NCI-H1694 treated with DMSO at 0.1 percent for 48 hours (cell line): ENCODE measurements around the gene USP54.

ENCODE experiments used
- DNase-seq: peaks from one replicate; lab custom pipeline; 2025; lab: John Stamatoyannopoulos, UW

USP54 gene

DNA sequence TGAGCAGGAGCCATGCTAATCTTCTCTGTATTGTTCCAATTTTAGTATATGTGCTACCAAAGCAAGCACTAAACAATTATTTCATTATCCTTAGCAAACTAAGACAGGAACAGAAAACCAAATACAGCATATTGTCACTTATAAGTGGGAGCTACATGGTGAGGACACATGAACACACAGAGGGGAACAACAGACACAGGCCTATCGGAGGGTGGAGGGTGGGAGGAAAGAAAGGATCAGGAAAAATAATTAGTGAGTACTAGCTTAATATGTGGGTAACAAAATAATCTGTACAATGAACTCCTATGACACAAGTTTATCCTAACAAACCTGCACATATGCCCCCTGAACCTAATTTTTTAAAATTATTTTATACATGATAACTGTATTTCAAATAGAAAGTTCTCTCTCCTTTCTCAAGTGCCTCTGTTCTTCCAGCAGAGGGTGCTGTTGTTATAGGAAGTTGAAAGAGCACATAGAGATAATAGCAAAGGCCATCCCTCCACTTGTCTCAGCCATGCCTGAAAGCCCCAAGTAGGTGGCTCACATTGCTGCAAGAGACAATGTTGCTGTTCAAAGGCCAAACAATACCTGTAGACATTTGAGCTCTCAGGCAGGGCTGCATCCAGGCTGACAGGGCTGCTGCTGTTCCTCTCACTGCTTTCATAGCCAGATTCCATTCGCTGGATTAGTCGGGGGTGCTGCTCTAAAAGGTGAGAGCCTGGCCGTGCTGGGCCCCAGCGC lies 61.9 kb downstream of the USP54 start:
- peak; percentile 63 for DNase-seq

GRCh38 chr10:73522263-73522662 lies 68.9 kb downstream of the USP54 start:
- no peak for DNase-seq

GRCh38 chr10:73519336-73519735 lies 71.8 kb downstream of the USP54 start:
- no peak for DNase-seq

DNA sequence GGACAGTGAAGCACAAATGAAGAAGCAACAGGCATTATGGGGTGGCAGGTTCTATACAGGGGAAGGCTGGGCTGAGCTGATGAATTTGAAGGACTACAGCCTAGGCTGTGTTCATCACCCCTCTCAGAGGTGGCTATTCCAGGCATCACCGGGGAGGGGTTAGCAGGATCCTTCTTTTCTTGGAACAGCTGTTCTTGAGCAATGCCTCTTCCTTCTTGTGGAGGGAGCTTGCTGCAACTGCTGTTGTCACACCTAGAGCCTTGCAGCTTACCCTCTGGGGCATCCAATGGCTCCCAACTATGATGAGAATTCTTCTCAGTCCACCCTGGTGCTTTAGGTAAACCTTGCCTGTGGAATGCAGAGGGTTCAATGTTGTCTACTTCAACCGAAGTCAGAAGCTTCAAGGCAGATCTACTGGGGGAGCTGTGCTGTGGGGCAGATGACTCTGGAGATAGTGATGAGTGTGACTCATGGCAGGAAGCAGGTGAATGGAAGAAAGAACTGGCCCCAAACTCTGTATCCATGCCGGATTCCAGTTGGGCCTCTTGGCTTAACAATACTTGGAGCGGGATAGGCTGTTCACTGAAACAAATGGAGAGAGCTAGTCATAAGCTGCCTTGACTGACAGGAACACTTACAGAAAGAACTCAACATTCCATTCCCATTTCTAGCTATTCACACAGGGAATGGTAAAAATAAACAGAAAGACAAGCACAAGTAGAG lies 73.8 kb downstream of the USP54 start:
- no peak for DNase-seq

DNA sequence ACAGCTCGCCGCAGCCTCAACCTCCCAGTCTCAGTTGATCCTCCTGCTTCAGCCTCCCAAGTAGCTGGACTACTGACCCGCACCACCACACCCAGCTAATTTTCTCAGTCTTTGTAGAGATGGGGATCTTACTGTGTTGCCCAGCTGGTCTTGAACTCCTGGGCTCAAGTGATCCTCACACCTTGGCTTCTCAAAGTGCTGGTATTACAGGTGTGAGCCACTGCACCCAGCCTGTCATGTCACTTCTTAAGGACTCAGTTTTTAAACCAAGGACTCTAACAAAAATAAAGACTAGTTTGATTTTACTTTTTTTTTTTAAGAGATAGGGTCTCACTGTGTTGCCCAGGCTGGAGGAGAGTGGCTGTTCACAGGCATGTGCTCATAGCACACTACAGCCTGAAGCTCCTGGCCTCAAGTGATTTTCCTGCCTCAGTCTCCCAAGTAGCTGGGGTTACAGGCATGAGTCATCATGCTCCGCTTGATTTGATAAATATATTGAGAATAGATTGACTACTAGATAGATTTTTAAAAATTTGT lies 78.9 kb downstream of the USP54 start:
- no peak for DNase-seq

DNA sequence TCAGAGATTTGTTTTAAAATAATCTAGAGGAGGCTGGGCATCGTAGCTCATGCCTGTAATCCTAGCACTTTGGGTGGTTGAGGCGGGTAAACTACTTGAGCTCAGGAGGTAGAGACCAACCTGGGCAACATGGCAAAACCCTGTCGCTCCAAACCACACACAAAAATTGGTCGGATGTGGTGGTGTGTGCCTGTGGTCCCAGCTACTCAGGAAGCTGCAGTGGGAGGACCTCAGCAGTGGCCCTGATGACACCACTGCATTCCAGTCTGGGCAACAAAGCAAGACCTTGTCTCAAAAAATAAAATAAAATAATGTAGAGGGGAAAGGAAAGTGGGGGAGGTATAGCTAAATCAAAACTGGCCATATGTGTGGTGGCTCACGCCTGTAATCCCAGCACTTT lies 81.4 kb downstream of the USP54 start:
- no peak for DNase-seq

GRCh38 chr10:73506491-73506890 lies 84.7 kb downstream of the USP54 start:
- no peak for DNase-seq

GRCh38 chr10:73506074-73506473 lies 85.1 kb downstream of the USP54 start:
- no peak for DNase-seq

GRCh38 chr10:73503037-73503436 lies 88.1 kb downstream of the USP54 start:
- no peak for DNase-seq

DNA sequence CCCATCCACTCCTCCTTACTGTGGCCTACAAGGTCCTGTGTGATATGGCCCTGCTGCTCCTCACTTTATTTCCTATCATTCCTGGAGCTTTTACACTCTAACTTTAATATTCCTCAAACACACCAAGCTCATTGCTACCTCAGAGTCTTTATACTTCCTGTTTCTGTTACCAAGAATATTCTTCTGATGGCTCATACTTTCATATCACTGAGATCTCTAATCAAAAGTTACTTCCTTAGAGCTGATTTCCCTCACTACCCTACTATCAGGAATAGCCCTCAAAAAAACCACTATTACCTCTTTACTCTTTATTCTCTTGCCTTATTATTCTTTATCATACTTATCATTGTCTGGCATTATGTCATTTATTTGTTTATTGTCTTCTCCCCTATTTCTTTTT lies 89.5 kb downstream of the USP54 start:
- no peak for DNase-seq

- no peak for DNase-seq
These were observed 93.5 kb downstream of the USP54 start for GRCh38 chr10:73497623-73498022.

DNA sequence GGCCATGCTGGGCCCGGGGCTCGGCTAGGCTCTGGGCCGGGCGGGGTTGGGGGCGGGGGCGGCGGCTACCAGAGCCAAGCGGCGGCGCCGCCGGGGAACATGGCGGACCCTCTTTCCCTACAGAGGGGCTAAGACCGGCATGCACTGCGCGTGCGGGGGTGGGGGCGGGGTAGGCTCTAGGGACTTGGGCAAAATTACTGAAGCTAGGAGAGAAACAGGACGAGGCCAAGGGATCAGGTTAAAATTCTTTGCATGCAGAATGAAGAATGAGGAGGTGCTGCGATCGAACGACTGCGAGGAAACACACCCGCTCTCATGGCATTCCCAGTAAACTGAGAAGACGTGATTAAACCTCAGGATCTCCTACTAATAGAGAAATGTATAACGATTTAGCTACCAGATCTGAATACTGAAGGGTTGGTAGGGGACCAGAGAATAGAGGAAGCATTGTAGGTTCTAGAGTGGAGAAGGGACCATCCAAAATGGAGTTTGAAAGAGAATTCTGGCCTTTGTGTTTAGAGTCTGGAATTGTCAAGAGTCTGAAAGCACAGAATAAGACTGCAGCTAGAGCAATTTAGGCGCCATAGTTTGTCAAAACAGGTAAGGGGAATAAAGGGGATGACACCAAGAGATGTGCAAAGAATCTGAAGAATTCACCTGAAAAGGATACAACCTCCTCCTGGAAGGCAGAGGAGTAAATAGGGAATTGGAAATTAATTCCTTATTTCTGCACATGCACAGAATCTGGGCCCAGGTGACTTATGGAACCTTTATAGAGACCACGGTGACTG lies 95.1 kb downstream of the USP54 start, which contains the start of gene PPP3CB:
PPP3CB (minus strand) TSS at position 141 of the 791 bp plus-strand sequence; CDS start at position 6, 135 bp downstream.
- DNase-seq: peak; percentile 87

DNA sequence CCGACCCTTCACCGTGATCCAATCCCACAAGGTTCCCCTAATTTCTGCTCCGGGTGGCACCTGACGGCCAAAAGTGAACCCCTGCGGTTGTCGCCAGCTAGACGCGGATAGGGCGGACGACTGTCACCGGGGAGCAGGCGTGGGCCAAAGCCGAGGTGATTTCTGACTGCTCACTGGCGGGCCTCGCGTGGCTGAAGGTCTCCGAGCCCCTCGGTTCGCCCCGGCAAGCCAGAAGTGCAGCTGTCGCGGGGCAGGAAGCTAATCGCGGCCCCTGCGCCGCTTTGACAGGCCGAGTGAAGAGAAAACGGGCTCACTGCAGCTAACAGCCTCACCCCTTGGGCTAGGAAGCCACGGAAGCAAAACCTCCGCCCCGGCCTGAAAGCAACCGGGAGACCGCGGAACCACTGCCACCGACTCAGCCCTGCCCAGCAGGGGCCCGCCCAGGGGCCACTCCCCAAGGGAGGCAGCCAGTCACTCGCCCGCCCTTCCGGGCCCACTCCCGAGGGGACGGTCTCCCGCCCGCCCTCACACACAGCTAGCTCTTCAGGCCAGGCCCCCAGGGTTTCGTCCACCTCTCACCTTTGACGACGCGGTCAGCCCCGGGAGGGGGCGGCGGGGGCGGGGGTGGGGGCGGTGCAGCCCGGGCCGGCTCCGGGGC lies 95.8 kb downstream of the USP54 start:
- DNase-seq: peak; percentile 60

DNA sequence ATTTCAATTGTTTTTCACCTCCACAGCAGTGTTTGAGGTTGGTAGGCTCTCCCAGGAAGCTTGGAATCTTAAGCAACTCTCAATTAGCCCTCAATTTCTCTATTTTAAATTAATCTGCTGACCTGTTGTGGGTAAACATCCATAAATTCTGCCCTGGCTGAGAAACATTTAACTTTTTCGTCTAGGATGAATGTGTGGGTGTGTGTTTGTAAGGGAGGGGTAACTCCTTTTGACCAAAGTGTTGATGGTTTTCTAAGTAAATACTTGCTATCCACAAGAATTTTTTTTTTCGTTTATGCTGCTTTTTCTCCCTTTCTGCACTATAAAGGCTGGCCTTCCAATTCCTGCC lies 96.3 kb downstream of the USP54 start:
- DNase-seq: no peak

GRCh38 chr10:73494213-73494612 lies 96.9 kb downstream of the USP54 start:
- no peak for DNase-seq

DNA sequence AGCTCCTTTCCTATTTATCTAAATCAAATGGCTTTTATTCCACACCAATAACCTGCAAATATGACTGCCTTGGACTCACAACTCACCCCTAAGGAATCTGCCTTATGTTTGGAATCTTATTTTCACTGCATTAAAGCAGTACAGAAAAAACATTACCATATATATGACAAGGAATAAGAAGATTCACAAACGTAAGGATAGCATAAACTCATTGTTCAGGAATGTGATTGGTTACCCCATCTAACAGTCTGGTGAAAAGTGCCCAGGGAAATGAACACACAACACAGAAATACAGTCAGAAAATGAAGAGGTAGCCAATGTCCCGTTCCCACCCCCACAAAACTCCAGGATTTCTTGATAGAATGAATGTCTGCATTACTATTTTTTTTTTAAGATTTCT lies 97.4 kb downstream of the USP54 start:
- no peak for DNase-seq

DNA sequence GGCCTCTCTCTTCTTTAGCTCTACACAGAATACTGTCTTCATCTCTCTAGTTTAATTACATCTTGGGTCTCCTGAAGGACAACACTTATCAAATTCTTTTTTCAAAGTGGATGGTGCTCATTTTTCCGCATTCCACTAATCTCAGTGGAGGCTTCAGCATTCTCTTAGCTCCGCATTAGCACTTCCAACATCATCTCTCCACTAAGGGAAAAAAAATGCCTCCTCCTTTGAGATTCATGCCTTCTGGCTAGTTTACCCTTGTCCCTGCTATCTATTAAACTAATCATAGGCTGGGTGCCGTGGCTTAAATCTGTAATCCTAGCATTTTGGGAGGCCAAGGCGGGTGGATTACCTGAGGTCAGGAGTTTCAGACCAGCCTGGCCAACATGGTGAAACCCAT lies 104.5 kb downstream of the USP54 start:
- no peak for DNase-seq

- DNase-seq: no peak
These were observed 105.8 kb downstream of the USP54 start for GRCh38 chr10:73485320-73485719.

- DNase-seq: no peak
These were observed 111.0 kb downstream of the USP54 start for GRCh38 chr10:73480158-73480557.

GRCh38 chr10:73478636-73479035 lies 112.5 kb downstream of the USP54 start:
- DNase-seq: no peak

DNA sequence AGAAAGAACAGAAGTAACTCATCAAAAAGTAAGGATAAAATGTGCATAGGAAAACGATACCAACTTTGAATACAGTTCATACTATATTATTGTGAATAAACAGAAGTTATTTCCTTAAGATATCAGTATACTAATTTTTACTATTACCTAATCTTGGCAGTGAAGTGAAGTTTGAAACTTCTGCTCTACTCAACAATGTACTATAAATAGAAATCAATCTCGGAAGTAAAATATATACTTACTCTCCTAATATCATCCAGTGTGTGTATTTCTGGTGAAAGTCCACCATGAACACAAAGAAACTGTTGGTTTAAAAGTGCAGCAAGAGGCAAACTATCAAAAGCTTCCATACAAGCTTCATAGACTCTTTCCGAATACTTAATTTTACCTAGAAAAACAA lies 119.9 kb downstream of the USP54 start:
- no peak for DNase-seq

GRCh38 chr10:73469579-73469978 lies 121.6 kb downstream of the USP54 start:
- DNase-seq: no peak
